Glutamatergic neuron (in vitro differentiated cells): ENCODE measurements around the gene DBX2. TPM values are rescaled to one million over a fixed set of nuclear protein-coding genes. Genes with fewer than 3 reads are reported as not detected.
A peak's percentile ranks its signal among the peaks of the same experiment; 100 is the strongest.

ENCODE experiments used
- DNase-seq: peaks from one replicate; pipeline ENCODE4 v3.0.0; 2022
- H3K27ac Mint-ChIP-seq: one replicate; pipeline ENCODE4 v1.8.0; 2020; ENCODE audit warnings: mild to moderate bottlenecking, mixed read lengths, inconsistent platforms; ENCODE audit not compliant: unreplicated experiment
- H3K27me3 Mint-ChIP-seq: one replicate; pipeline ENCODE4 v1.8.0; 2020; ENCODE audit warnings: mild to moderate bottlenecking, moderate library complexity, mixed read lengths, inconsistent platforms; ENCODE audit not compliant: unreplicated experiment
- H3K36me3 Mint-ChIP-seq: one replicate; pipeline ENCODE4 v1.8.0; 2020; ENCODE audit warnings: mild to moderate bottlenecking, mixed read lengths, inconsistent platforms; ENCODE audit not compliant: unreplicated experiment
- H3K4me1 Mint-ChIP-seq: one replicate; pipeline ENCODE4 v1.8.0; 2020; ENCODE audit warnings: mild to moderate bottlenecking, low read depth, mixed read lengths, inconsistent platforms; ENCODE audit not compliant: unreplicated experiment
- H3K4me3 Mint-ChIP-seq: one replicate; pipeline ENCODE4 v1.8.0; 2020; ENCODE audit warnings: mild to moderate bottlenecking, mixed read lengths, inconsistent platforms; ENCODE audit not compliant: unreplicated experiment
- H3K9me3 Mint-ChIP-seq: one replicate; pipeline ENCODE4 v1.8.0; 2020; ENCODE audit warnings: mild to moderate bottlenecking, moderate library complexity, mixed read lengths, inconsistent platforms; ENCODE audit not compliant: unreplicated experiment
- CTCF ChIP-seq: fragments of 200-600 bp; sonication (generic); IDR thresholded peaks from one replicate; pipeline ENCODE4 v1.5.0; 2021; ENCODE audit not compliant: partially characterized antibody, unreplicated experiment
- total RNA-seq: library from RNA; stranded (reverse); fragmentation: NEBNext Ultra II Directional; extraction: Animal tissue kit (Norgen Biotek cat#: 25700); gene quantifications from one replicate; pipeline ENCODE4 v1.2.1, GENCODE V29; 2021; ENCODE audit not compliant: unreplicated experiment

DBX2 gene
- total RNA-seq, 1 donor from 2014 or later = not detected

DNA sequence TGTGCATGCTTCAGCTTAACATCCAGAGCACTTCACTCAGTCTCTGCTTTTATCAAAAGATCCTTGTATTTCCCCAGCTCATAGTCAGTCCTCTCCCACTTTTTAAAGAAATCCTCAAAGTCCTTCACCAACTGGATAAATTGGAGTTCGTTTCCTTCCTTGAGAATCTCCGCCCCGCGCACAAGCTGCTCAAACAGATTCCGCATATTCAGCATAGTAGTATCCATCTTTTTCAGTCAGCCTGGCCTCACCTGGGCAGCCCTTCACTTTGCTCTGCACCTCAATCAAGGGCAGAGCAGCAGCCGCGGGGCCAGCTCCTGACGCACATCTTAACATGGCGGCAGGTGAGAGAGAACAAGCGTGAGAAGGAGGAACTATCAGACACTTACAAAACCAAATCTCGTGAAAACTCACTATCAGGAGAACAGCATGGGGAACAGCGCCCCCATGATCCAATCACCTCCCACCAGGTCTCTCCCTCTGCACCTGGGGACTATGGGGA lies 14.3 kb upstream of the DBX2 start:
- TF ChIP-seq CTCF = no peak

GRCh38 chr12:45060976-45061375 lies 10.1 kb upstream of the DBX2 start:
- no peak for TF ChIP-seq CTCF
- Mint-ChIP-seq H3K36me3 (no peaks in the 10 kb centered on the region), H3K27ac (no peak overlapping the region), H3K9me3 (no peaks in the 10 kb centered on the region), H3K4me3 (no peak overlapping the region), H3K4me1 (no peaks in the 10 kb centered on the region), H3K27me3 (no peaks in the 10 kb centered on the region)
- no peak for DNase-seq

More for the DNA sequence above, 14.3 kb upstream of the DBX2 start:
- Mint-ChIP-seq H3K27ac (no peak overlapping the region), H3K4me1 (no peaks in the 10 kb centered on the region), H3K4me3 (no peak overlapping the region), H3K27me3 (no peaks in the 10 kb centered on the region), H3K36me3 (no peaks in the 10 kb centered on the region), H3K9me3 (no peaks in the 10 kb centered on the region)
- no peak for DNase-seq

DNA sequence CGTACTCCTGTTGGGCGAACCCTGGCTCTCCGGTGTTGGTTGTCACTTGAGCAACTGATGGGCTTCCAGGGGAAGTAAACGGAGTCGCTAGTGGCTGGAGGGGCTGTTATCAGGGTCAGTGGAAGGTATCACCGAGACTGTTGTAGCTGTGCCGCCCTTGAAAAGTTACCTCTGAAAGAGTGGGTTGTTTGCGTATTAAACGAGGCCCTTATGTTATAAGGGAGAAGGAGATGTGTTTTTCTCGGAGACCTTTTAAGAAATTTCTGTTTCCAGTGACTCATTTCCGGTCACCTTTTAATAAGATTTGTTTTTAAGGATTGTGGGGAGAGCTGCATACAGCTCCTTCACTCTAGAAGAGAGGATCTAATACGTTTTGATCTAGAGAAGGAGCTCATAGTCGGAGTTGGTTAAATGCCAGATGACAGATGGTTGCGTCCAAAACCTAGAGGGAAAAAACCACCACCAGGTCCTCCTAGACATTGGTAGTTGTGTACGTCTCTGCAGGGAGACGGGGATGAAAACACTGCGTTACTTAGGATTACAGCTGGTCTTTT lies 750 bp upstream of the DBX2 start:
- Mint-ChIP-seq H3K4me3 (peak overlapping the region; percentile 85), H3K27ac (no peak overlapping the region), H3K4me1 (peaks cover 4% of the 10 kb centered on the region), H3K9me3 (peaks cover 1% of the 10 kb centered on the region), H3K27me3 (peaks cover 4% of the 10 kb centered on the region), H3K36me3 (no peaks in the 10 kb centered on the region)
- no peak for DNase-seq
- TF ChIP-seq CTCF = no peak

GRCh38 chr12:45049912-45050750 lies 768 bp downstream of the DBX2 start:
- Mint-ChIP-seq H3K4me3 (peak overlapping the region; percentile 76), H3K27me3 (peaks cover 4% of the 10 kb centered on the region), H3K36me3 (no peaks in the 10 kb centered on the region), H3K27ac (no peak overlapping the region), H3K9me3 (peaks cover 1% of the 10 kb centered on the region), H3K4me1 (peaks cover 4% of the 10 kb centered on the region)
- no peak for TF ChIP-seq CTCF
- DNase-seq = peak; percentile 26

DNA sequence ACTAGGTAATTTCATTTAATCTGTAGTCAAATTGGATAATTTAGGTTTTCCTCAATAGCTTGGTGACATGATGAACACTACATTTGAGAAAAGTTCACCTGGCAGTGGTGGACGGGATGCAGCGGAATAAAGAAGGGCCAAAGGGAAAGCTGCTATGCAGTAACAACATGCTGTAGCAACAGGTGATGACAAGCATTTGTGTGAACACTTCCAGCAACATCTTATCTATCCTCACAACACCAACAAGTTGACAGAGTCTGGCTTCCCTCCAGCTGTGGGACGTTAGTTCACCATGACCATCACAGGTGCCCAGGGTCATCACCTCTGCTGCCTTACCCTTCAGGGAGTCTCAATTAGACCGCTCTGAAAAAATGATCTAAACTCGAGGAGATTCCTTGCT lies 8.3 kb downstream of the DBX2 start:
- Mint-ChIP-seq H3K4me3 (no peak overlapping the region), H3K36me3 (no peaks in the 10 kb centered on the region), H3K9me3 (no peaks in the 10 kb centered on the region), H3K27me3 (no peaks in the 10 kb centered on the region), H3K4me1 (no peaks in the 10 kb centered on the region), H3K27ac (no peak overlapping the region)
- no peak for DNase-seq
- no peak for TF ChIP-seq CTCF
